Ascending aorta (tissue), 2 donors: ENCODE results near the gene R3HDM1. TPM values are rescaled to one million over a fixed set of nuclear protein-coding genes. Genes with fewer than 3 reads are reported as not detected.

Experiments
- DNase-seq, 2 donors: peaks; one replicate each; pipeline ENCODE4 v3.0.0-alpha.2; 2019; ENCODE audit warnings: low spot score in 2 of 2
- H3K27ac ChIP-seq, 2 donors: fragments of 200-600 bp; sonication (generic); one replicate each; pipeline ENCODE4 v1.5.1; 2016 to 2017; ENCODE audit warnings: mild to moderate bottlenecking in 1 of 2
- H3K27me3 ChIP-seq: fragments of 200-600 bp; sonication (generic); one replicate; pipeline ENCODE4 v1.5.1; 2017
- H3K36me3 ChIP-seq, 2 donors: fragments of 200-600 bp; sonication (generic); one replicate each; pipeline ENCODE4 v1.5.1; 2016
- H3K4me1 ChIP-seq, 2 donors: fragments of 200-600 bp; sonication (generic); one replicate each; pipeline ENCODE4 v1.5.1; 2016 to 2017; ENCODE audit warnings: mild to moderate bottlenecking in 1 of 2
- H3K4me3 ChIP-seq, 2 donors: fragments of 200-600 bp; sonication (generic); one replicate each; pipeline ENCODE4 v1.5.1; 2016 to 2017; ENCODE audit warnings: mild to moderate bottlenecking in 1 of 2
- H3K9me3 ChIP-seq, 2 donors: fragments of 200-600 bp; sonication (generic); one replicate each; pipeline ENCODE4 v1.5.1; 2016
- intact Hi-C: fragments of 100-400 bp; cut with DNase I; formaldehyde crosslinking; loops from one replicate; pipeline ENCODE4 v1.15.1; 2023
- total RNA-seq: library from RNA; depleted of rRNA; stranded (reverse); fragments of >200 nt; gene quantifications from one replicate; pipeline ENCODE4 v1.1.0, GENCODE V29; 2016
- TF ChIP-seq, protein P1 (sequence below), 3 experiments: fragments of 200-600 bp in 2 of 3; fragments of 450-650 bp in 1 of 3; sonication (generic) in 2 of 3; IDR thresholded peaks; one replicate each; pipeline ENCODE4 v1.5.1; 2016 to 2019; ENCODE audit warnings: antibody characterized with exemption in 3 of 3, mild to moderate bottlenecking in 1 of 3, moderate library complexity in 1 of 3

R3HDM1 gene
- total RNA-seq, 1 donor from 2014 or later = 5.0 TPM

DNA sequence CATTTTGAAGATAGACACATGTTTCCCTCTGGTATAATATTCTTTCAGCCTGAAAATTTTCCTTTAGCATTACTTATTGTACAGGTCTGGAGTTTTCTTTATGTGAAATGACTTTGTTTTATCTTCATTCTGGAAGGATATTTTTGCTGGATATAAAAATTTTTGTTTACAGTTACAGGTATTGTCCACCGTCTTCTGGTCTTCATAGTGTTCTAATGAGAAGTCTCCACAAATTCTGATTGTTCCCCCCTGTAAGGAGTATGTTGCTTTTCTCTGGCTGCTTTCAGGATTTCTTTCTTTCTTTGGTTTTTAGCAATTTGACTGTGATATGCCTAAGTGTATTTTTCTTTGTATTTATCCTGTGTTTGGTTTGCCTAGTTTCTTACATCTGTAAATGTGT lies 225.4 kb downstream of the R3HDM1 start:
- Histone ChIP-seq H3K9me3 (peaks cover 9 to 15% of the 10 kb centered on the region in 2 donors), H3K27ac (no peak overlapping the region), H3K36me3 (peaks cover 73 to 90% of the 10 kb centered on the region in 2 donors), H3K27me3 (no peaks in the 10 kb centered on the region), H3K4me3 (no peak overlapping the region), H3K4me1 (no peaks in the 10 kb centered on the region)
- TF ChIP-seq, protein P1, sequence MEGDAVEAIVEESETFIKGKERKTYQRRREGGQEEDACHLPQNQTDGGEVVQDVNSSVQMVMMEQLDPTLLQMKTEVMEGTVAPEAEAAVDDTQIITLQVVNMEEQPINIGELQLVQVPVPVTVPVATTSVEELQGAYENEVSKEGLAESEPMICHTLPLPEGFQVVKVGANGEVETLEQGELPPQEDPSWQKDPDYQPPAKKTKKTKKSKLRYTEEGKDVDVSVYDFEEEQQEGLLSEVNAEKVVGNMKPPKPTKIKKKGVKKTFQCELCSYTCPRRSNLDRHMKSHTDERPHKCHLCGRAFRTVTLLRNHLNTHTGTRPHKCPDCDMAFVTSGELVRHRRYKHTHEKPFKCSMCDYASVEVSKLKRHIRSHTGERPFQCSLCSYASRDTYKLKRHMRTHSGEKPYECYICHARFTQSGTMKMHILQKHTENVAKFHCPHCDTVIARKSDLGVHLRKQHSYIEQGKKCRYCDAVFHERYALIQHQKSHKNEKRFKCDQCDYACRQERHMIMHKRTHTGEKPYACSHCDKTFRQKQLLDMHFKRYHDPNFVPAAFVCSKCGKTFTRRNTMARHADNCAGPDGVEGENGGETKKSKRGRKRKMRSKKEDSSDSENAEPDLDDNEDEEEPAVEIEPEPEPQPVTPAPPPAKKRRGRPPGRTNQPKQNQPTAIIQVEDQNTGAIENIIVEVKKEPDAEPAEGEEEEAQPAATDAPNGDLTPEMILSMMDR (IDR thresholded peaks at IDR 0.05) = no peak
- intact Hi-C loops = no loop called here
- DNase-seq = no peak

DNA sequence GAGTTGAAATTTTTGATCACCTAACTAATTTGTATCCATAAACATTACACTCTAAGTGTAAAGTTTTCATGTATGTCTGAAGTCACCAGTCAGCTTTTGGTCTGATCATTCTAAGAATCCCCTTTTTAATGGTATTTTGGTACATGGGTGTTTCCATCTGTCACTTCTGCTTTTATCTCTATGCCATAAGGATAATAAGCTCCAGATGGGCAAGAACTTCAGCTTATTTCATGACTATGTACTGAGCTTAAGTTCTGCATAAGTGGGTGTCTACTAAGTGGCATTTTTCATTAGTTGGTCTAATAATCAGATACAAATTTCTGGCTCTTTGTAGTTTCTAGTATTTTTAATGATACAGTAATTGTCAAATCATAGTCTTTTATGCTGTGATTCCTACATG lies 230.7 kb downstream of the R3HDM1 start:
- intact Hi-C loops = no loop called here
- H3K9me3 ChIP-seq = peaks cover 3 to 10% of the 10 kb centered on the region in 2 donors
- DNase-seq = no peak
- TF ChIP-seq, protein P1 (IDR thresholded peaks at IDR 0.05) = no peak
- no peak overlapping the region for H3K27ac ChIP-seq
- no peaks in the 10 kb centered on the region for H3K4me1 ChIP-seq
- H3K4me3 ChIP-seq = no peak overlapping the region
- H3K27me3 ChIP-seq = no peaks in the 10 kb centered on the region
- peaks cover 76 to 92% of the 10 kb centered on the region in 2 donors for H3K36me3 ChIP-seq

DNA sequence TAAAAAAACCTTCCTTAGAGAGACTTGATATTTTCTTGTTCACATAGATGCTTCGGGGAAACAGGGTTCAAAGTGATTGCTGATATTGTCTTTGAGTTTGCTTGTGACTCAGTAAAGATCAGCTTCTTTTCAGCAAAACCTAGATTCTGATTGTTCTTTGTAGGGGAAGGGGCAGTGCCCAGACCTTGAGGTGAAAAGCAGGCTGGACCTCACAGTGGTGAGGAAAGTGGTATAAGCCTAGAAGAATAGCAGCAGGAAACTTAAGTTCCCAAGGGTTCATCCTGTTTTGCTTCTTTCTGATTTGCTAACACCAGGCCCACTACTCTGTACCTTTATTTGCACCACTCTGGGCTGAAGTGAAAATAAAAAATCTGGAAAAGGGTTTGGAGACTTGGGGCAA lies 231.2 kb downstream of the R3HDM1 start:
- intact Hi-C loops = no loop called here
- TF ChIP-seq, protein P1 (IDR thresholded peaks at IDR 0.05) = no peak
- no peak for DNase-seq
- no peaks in the 10 kb centered on the region for H3K4me1 ChIP-seq
- peaks cover 73 to 92% of the 10 kb centered on the region in 2 donors for H3K36me3 ChIP-seq
- H3K27me3 ChIP-seq = no peaks in the 10 kb centered on the region
- peaks cover 0 to 5% of the 10 kb centered on the region in 2 donors for H3K9me3 ChIP-seq
- no peak overlapping the region for H3K27ac ChIP-seq
- H3K4me3 ChIP-seq = no peak overlapping the region

DNA sequence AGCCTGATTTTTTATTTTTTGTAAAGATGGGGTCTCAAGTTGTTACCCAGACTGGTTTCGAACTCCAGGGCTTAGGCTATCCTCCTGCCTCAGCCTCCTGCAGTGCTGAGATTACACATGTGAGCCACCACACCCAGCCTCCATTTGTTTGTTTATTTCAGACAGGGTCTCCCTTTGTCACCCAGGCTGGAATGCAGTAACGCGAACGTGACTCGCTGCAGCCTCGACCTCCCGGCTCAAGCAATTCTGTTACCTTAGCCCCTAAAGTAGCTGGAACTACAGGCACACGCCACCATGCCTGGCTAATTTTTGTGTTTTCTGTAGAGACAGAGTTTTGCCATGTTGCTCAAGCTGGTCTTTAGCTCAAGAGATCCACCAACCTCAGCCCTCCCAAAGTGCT lies 237.6 kb downstream of the R3HDM1 start:
- TF ChIP-seq, protein P1 (IDR thresholded peaks at IDR 0.05) = no peak
- intact Hi-C loops = no loop called here

DNA sequence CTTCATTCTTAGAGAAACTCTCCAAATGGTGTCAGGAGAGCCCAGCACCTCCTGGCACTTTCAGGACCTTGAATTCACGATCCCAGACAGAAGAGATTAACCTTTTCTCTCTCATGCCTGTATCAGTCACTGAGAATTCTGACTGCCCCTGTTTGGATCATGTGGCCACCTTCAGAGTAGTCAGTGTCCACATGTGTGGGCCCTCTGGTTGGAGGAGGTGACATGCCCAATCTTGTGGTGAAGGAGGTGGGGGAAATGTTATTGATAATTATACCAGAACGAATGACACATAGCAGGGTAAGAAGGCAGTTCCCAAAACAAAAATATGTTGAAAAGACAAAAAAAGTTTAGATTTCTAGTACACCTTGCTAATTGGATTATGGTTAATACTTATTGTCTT lies 242.0 kb downstream of the R3HDM1 start:
- Histone ChIP-seq H3K27me3 (no peaks in the 10 kb centered on the region), H3K9me3 (no peaks in the 10 kb centered on the region), H3K4me3 (no peak overlapping the region), H3K36me3 (peaks cover 85 to 93% of the 10 kb centered on the region in 2 donors), H3K4me1 (no peaks in the 10 kb centered on the region), H3K27ac (no peak overlapping the region)
- DNase-seq = no peak
- TF ChIP-seq, protein P1 (IDR thresholded peaks at IDR 0.05) = no peak
- intact Hi-C loops = no loop called here

More for the DNA sequence above, 237.6 kb downstream of the R3HDM1 start:
- H3K36me3 ChIP-seq = peaks cover 69 to 95% of the 10 kb centered on the region in 2 donors
- H3K27ac ChIP-seq = no peak overlapping the region
- no peak overlapping the region for H3K4me3 ChIP-seq
- no peaks in the 10 kb centered on the region for H3K9me3 ChIP-seq
- no peak for DNase-seq
- H3K27me3 ChIP-seq = no peaks in the 10 kb centered on the region
- no peaks in the 10 kb centered on the region for H3K4me1 ChIP-seq

DNA sequence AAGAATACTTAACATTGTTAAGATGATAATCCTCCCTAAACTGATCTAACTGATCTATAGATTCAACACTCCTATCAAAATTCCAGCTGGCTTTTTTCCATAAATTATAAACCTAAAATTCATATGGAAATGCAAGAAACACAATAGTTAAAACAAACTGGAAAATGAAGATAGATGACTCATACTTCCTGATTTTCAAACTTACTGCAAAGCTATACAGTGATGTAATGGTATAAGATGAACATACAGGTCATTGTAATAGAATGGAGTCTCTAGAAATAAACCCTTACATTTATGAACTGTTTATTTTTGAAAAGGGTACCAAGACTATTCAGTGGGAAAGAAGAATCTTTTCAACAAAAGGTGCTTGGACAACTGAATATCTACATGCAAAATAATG lies 242.6 kb downstream of the R3HDM1 start:
- TF ChIP-seq, protein P1 (IDR thresholded peaks at IDR 0.05) = no peak
- no peak for DNase-seq
- Histone ChIP-seq H3K4me1 (no peaks in the 10 kb centered on the region), H3K4me3 (no peak overlapping the region), H3K27me3 (no peaks in the 10 kb centered on the region), H3K9me3 (no peaks in the 10 kb centered on the region), H3K27ac (no peak overlapping the region), H3K36me3 (peaks cover 84 to 93% of the 10 kb centered on the region in 2 donors)
- intact Hi-C loops = no loop called here
